Neural cell (in vitro differentiated cells): ENCODE measurements around the gene LYRM7. TPM values are rescaled to one million over a fixed set of nuclear protein-coding genes. Genes with fewer than 3 reads are reported as not detected.

Experiments used
- H2AFZ ChIP-seq: fragments of 200-600, 300-800 bp; sonication (generic), shearing (Covaris generic); 2 replicates; pipeline ENCODE4 v1.6.0; 2014; ENCODE audit warnings: low read depth, mild to moderate bottlenecking, antibody characterized with exemption, low read length, moderate library complexity
- H3F3A ChIP-seq: fragments of 200-600 bp; shearing (Covaris generic); 2 replicates; pipeline ENCODE4 v1.6.1; 2016; ENCODE audit warnings: mild to moderate bottlenecking, moderate library complexity, mixed read lengths, antibody characterized with exemption, low read length; ENCODE audit not compliant: insufficient read depth, poor library complexity, severe bottlenecking
- H3K27ac ChIP-seq: fragments of 200-600, 300-800 bp; sonication (generic), shearing (Covaris generic); 2 replicates; pipeline ENCODE4 v1.5.1; 2014; ENCODE audit warnings: mild to moderate bottlenecking, low read length, moderate library complexity
- H3K27me3 ChIP-seq: fragments of 300-800, 200-600 bp; sonication (generic), shearing (Covaris generic); 2 replicates; pipeline ENCODE4 v1.6.0; 2014; ENCODE audit warnings: mild to moderate bottlenecking, low read depth, low read length, moderate library complexity; ENCODE audit not compliant: insufficient read depth
- H3K36me3 ChIP-seq: fragments of 300-800, 200-600 bp; sonication (generic), shearing (Covaris generic); 2 replicates; pipeline ENCODE4 v1.5.1; 2014; ENCODE audit warnings: mild to moderate bottlenecking, antibody characterized with exemption, low read length, moderate library complexity; ENCODE audit not compliant: insufficient read depth
- H3K4me2 ChIP-seq: fragments of 300-800, 200-600 bp; sonication (generic), shearing (Covaris generic); 2 replicates; pipeline ENCODE4 v1.6.0; 2014; ENCODE audit warnings: mild to moderate bottlenecking, low read length
- H3K4me3 ChIP-seq: fragments of 300-800, 200-600 bp; sonication (generic), shearing (Covaris generic); 2 replicates; pipeline ENCODE4 v1.5.1; 2014; ENCODE audit warnings: mild to moderate bottlenecking, low read length, moderate library complexity
- H3K79me2 ChIP-seq: fragments of 200-600 bp; shearing (Covaris generic); replicated peaks from 2 replicates; pipeline ENCODE4 v1.6.0; 2014; ENCODE audit warnings: mild to moderate bottlenecking, low read length, moderate library complexity; ENCODE audit not compliant: insufficient read depth
- H3K9ac ChIP-seq: fragments of 300-800, 200-600 bp; sonication (generic), shearing (Covaris generic); 2 replicates; pipeline ENCODE4 v1.6.1; 2016; ENCODE audit warnings: mild to moderate bottlenecking, low read length, mixed read lengths
- H3K9me2 ChIP-seq: fragments of 200-600 bp; shearing (Covaris generic); 2 replicates; pipeline ENCODE4 v1.6.1; 2016; ENCODE audit warnings: mild to moderate bottlenecking, low read length, mixed read lengths; ENCODE audit not compliant: insufficient read depth
- H3K9me3 ChIP-seq: fragments of 200-600, 300-800 bp; sonication (generic), shearing (Covaris generic); 2 replicates; pipeline ENCODE4 v1.6.1; 2016; ENCODE audit warnings: mild to moderate bottlenecking, mixed run types, low read length, moderate library complexity, mixed read lengths
- H4K20me1 ChIP-seq: fragments of 200-600 bp; shearing (Covaris generic); 2 replicates; pipeline ENCODE4 v1.6.1; 2016; ENCODE audit warnings: mild to moderate bottlenecking, mixed run types; ENCODE audit not compliant: insufficient read depth
- CTCF ChIP-seq: fragments of 450-650 bp; IDR thresholded peaks from 2 replicates; pipeline ENCODE4 v1.5.1; 2014; ENCODE audit warnings: antibody characterized with exemption, mild to moderate bottlenecking, moderate library complexity; ENCODE audit not compliant: poor library complexity, severe bottlenecking
- EP300 ChIP-seq: fragments of 450-650 bp; conservative IDR thresholded peaks from 2 replicates; pipeline ENCODE4 v1.6.1; 2014; ENCODE audit warnings: antibody characterized with exemption, mild to moderate bottlenecking, moderate library complexity; ENCODE audit not compliant: poor library complexity, severe bottlenecking
- EZH2 ChIP-seq: fragments of 200-600, 300-800 bp; shearing (Covaris generic), sonication (generic); IDR thresholded peaks from 2 replicates; pipeline ENCODE4 v1.6.1; 2014; ENCODE audit warnings: antibody characterized with exemption, low read length, borderline replicate concordance, mild to moderate bottlenecking; ENCODE audit not compliant: insufficient read depth, poor library complexity, severe bottlenecking
- MXI1 ChIP-seq: fragments of 450-650 bp; conservative IDR thresholded peaks from 2 replicates; pipeline ENCODE4 v1.6.1; 2014; ENCODE audit warnings: antibody characterized with exemption, mild to moderate bottlenecking; ENCODE audit not compliant: poor library complexity, severe bottlenecking
- POLR2AphosphoS5 ChIP-seq: IDR thresholded peaks from 2 replicates; pipeline ENCODE4 v1.6.1; 2012
- RAD21 ChIP-seq: fragments of 450-650 bp; conservative IDR thresholded peaks from 2 replicates; pipeline ENCODE4 v1.6.1; 2014; ENCODE audit warnings: antibody characterized with exemption, mild to moderate bottlenecking, moderate library complexity
- SMC3 ChIP-seq: fragments of 450-650 bp; conservative IDR thresholded peaks from 2 replicates; pipeline ENCODE4 v1.6.1; 2014; ENCODE audit warnings: antibody characterized with exemption, mild to moderate bottlenecking, moderate library complexity; ENCODE audit not compliant: poor library complexity
- TAF1 ChIP-seq: IDR thresholded peaks from 2 replicates; pipeline ENCODE4 v1.6.1; 2012; ENCODE audit warnings: low read depth
- polyA plus RNA-seq: library from polyadenylated mRNA; depleted of rRNA; stranded (reverse); fragments of >200 nt; gene quantifications from 2 replicates; pipeline ENCODE4 v1.2.3, GENCODE V29; 2014
- TF ChIP-seq, protein P1 (sequence below): IDR thresholded peaks from 2 replicates; pipeline ENCODE4 v1.6.1; 2012; ENCODE audit warnings: borderline replicate concordance

LYRM7 gene
- polyA plus RNA-seq, 1 donor from 2014 or later = 8.3 TPM

DNA sequence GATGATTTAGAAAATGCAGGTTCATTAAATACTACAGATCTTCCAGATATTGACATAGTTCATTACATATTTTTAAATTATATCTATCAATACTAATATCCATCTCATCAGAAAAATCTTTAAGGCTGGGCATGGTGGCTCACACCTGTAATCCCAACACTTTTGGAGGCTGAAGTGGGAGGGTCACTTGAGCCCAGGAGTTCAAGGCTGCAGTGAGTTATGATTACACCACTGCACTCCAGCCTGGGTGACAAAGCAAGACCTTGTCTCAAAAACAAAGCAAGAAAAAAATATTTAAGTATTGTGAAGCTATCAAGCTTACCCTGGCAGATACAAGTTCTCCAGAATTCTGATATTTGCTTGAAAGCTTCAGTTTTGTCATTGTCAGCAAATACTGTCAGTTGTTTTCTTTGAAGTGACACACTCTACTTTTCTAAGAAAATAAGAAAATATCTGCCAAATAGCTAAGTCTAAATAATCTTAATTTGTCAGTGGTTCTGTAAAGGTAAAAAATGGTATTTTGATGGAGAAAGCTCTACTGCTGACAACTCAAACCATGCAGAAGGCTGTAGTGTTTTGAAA is 14.9 kb downstream of the LYRM7 start:
- H4K20me1 ChIP-seq = no peaks in the 10 kb centered on the region
- no peaks in the 10 kb centered on the region for H3K27me3 ChIP-seq
- no peaks in the 10 kb centered on the region for H3K36me3 ChIP-seq
- H3K9me3 ChIP-seq = no peaks in the 10 kb centered on the region
- no peak overlapping the region for H3K4me3 ChIP-seq
- no peaks in the 10 kb centered on the region for H3F3A ChIP-seq
- H3K27ac ChIP-seq = no peak overlapping the region
- no peak for TF ChIP-seq TAF1
- no peak for TF ChIP-seq EZH2
- no peak for TF ChIP-seq MXI1
- TF ChIP-seq CTCF = no peak
- TF ChIP-seq, protein P1, sequence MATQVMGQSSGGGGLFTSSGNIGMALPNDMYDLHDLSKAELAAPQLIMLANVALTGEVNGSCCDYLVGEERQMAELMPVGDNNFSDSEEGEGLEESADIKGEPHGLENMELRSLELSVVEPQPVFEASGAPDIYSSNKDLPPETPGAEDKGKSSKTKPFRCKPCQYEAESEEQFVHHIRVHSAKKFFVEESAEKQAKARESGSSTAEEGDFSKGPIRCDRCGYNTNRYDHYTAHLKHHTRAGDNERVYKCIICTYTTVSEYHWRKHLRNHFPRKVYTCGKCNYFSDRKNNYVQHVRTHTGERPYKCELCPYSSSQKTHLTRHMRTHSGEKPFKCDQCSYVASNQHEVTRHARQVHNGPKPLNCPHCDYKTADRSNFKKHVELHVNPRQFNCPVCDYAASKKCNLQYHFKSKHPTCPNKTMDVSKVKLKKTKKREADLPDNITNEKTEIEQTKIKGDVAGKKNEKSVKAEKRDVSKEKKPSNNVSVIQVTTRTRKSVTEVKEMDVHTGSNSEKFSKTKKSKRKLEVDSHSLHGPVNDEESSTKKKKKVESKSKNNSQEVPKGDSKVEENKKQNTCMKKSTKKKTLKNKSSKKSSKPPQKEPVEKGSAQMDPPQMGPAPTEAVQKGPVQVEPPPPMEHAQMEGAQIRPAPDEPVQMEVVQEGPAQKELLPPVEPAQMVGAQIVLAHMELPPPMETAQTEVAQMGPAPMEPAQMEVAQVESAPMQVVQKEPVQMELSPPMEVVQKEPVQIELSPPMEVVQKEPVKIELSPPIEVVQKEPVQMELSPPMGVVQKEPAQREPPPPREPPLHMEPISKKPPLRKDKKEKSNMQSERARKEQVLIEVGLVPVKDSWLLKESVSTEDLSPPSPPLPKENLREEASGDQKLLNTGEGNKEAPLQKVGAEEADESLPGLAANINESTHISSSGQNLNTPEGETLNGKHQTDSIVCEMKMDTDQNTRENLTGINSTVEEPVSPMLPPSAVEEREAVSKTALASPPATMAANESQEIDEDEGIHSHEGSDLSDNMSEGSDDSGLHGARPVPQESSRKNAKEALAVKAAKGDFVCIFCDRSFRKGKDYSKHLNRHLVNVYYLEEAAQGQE = no peak
- TF ChIP-seq SMC3 = no peak
- no peak for TF ChIP-seq POLR2AphosphoS5
- no peak for TF ChIP-seq EP300
- TF ChIP-seq RAD21 = no peak
- no peak overlapping the region for H2AFZ ChIP-seq
- no peaks in the 10 kb centered on the region for H3K9me2 ChIP-seq
- H3K9ac ChIP-seq = no peak overlapping the region
- no peaks in the 10 kb centered on the region for H3K79me2 ChIP-seq
- H3K4me2 ChIP-seq = no peak overlapping the region

GRCh38 chr5:131186561-131187256 is 16.0 kb downstream of the LYRM7 start:
- TF ChIP-seq RAD21 (no peak), MXI1 (no peak), POLR2AphosphoS5 (no peak), EZH2 (no peak), CTCF (no peak), SMC3 (no peak), TAF1 (no peak), EP300 (no peak)
- TF ChIP-seq, protein P1 = no peak
- Histone ChIP-seq H3K4me3 (no peak overlapping the region), H3F3A (no peaks in the 10 kb centered on the region), H4K20me1 (no peaks in the 10 kb centered on the region), H3K9me2 (no peaks in the 10 kb centered on the region), H3K27me3 (no peaks in the 10 kb centered on the region), H2AFZ (no peak overlapping the region), H3K27ac (no peak overlapping the region), H3K79me2 (no peaks in the 10 kb centered on the region), H3K9ac (no peak overlapping the region), H3K9me3 (no peaks in the 10 kb centered on the region), H3K36me3 (no peaks in the 10 kb centered on the region), H3K4me2 (no peak overlapping the region)
